ENCODE results near the gene NSA2. TPM values are rescaled to one million over a fixed set of nuclear protein-coding genes. Genes with fewer than 3 reads are reported as not detected.

The NSA2 gene
- total and polyA plus RNA-seq, 9 of the 15 experiments (the other 6 are each of a cell fraction or from before 2014, with no cell fraction given) = 60.2 to 246 (median 183) TPM

DNA sequence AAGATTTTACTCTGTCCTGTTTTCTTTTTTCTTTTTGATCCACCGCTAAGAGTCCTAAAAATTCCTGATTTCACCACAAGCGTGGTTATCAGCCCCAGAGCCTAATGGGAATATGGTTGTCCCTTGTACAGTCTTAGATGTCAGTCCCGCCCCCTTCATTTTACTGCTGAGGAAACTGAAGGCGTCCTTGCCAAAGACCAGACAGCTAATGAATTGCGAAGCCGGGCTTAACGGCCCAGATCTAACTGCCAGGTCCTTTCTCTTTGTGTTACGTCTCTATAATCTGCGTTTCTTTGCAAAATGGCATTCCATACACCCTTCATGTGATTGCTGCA is 497 bp downstream of the NSA2 start:
- BruUV-seq (replicated peaks) = TSS peak; percentile 68
- ChIA-PET POLR2A (interaction anchor here (1.5 kb wide), 1 partner anchor 12 kb away, joined by 5 read pairs; no protein-coding TSS in a partner anchor), CTCF (ENCODE audit: low intra/inter-chr PET ratio) (interaction anchor here (1.9 kb wide), 1 partner anchor 152 kb away, joined by 6 read pairs; no protein-coding TSS in a partner anchor)
- Histone ChIP-seq H3K9me3 (replicated peaks; ENCODE audit: control insufficient read depth, insufficient read depth, low read depth, low read length) (no peaks in the 10 kb centered on the region), H3K4me3 (peak overlapping the region; percentile 87), H3K79me2 (ENCODE audit: control insufficient read depth, insufficient read depth, low read length) (peaks cover 55% of the 10 kb centered on the region), H3K9ac (ENCODE audit: insufficient read depth in 1 of 2, low read depth in 2 of 2, low read length in 2 of 2) (peak overlapping the region; percentile 85 to 98), H3K4me1 (replicated peaks in 1 of 2; ENCODE audit: control insufficient read depth in 2 of 2, insufficient read depth in 2 of 2, low read length in 2 of 2) (peaks cover 8 to 12% of the 10 kb centered on the region in 2 experiments; a peak in 4 of 5 replicates), H2AFZ (ENCODE audit: low read depth, low read length) (peak overlapping the region; percentile 98), H3K27me3 (ENCODE audit: control insufficient read depth in 2 of 2, insufficient read depth in 2 of 2, low read length in 2 of 2) (no peaks in the 10 kb centered on the region), H3K4me2 (ENCODE audit: insufficient read depth, low read length) (peak overlapping the region; percentile 93), H3K27ac (ENCODE audit: extremely low read depth, low read depth, low read length) (peak overlapping the region; percentile 83), H3K9me1 (ENCODE audit: control insufficient read depth, insufficient read depth, low read length) (no peaks in the 10 kb centered on the region), H4K20me1 (replicated peaks; ENCODE audit: control insufficient read depth, insufficient read depth, low read length) (peaks cover 6% of the 10 kb centered on the region; the same call in 1 of the 2 replicates), H3K36me3 (ENCODE audit: control insufficient read depth, insufficient read depth, low read length) (peaks cover 64% of the 10 kb centered on the region)
- intact Hi-C loops (cut with micrococcal nuclease) = loop anchor here (5.0 kb wide), 1 partner anchor 150 kb away; no protein-coding TSS in a partner anchor
- WGBS (ENCODE audit: insufficient coverage, low coverage, missing lambda C conversion rate) = 0% methylated on average over 8 of the region's 9 CpGs
- peak; percentile 70 for ATAC-seq
- TF ChIP-seq CXXC5 (CRISPR knock-in tag; IDR thresholded peaks at IDR 0.05) = no peak
- TF ChIP-seq, protein P1, sequence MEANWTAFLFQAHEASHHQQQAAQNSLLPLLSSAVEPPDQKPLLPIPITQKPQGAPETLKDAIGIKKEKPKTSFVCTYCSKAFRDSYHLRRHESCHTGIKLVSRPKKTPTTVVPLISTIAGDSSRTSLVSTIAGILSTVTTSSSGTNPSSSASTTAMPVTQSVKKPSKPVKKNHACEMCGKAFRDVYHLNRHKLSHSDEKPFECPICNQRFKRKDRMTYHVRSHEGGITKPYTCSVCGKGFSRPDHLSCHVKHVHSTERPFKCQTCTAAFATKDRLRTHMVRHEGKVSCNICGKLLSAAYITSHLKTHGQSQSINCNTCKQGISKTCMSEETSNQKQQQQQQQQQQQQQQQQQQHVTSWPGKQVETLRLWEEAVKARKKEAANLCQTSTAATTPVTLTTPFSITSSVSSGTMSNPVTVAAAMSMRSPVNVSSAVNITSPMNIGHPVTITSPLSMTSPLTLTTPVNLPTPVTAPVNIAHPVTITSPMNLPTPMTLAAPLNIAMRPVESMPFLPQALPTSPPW (CRISPR knock-in tag; IDR thresholded peaks at IDR 0.05) = peak; percentile 7; the same call in 1 of the 2 replicates
- TF ChIP-seq SIN3A (IDR thresholded peaks at IDR 0.05; ENCODE audit: borderline replicate concordance in 2 of 2, control insufficient read depth in 1 of 2, low read depth in 2 of 2, low read length in 2 of 2) = peak in 1 of 2 experiments; percentile 64; a peak in 1 of 4 replicates
- no peak for TF ChIP-seq POLR3G (IDR thresholded peaks at IDR 0.05; ENCODE audit: extremely low read depth, insufficient read length, insufficient replicate concordance)
- no peak for TF ChIP-seq FOXM1 (IDR thresholded peaks at IDR 0.05; ENCODE audit: low read depth)
- 0 out of 2 replicates have a peak, but pooled peaks have one; percentile 33 for TF ChIP-seq FOXM1 (CRISPR knock-in tag; IDR thresholded peaks at IDR 0.05; ENCODE audit: low read depth)
- TF ChIP-seq, protein P2, sequence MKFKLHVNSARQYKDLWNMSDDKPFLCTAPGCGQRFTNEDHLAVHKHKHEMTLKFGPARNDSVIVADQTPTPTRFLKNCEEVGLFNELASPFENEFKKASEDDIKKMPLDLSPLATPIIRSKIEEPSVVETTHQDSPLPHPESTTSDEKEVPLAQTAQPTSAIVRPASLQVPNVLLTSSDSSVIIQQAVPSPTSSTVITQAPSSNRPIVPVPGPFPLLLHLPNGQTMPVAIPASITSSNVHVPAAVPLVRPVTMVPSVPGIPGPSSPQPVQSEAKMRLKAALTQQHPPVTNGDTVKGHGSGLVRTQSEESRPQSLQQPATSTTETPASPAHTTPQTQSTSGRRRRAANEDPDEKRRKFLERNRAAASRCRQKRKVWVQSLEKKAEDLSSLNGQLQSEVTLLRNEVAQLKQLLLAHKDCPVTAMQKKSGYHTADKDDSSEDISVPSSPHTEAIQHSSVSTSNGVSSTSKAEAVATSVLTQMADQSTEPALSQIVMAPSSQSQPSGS (CRISPR knock-in tag; IDR thresholded peaks at IDR 0.05) = no peak
- no peak for TF ChIP-seq ELK3 (CRISPR knock-in tag; IDR thresholded peaks at IDR 0.05)
- FAIRE-seq = no peak
- in situ Hi-C loops (cut with MboI) = no loop called here
- DNase-seq (ENCODE audit: extremely low read depth in 1 of 4, low spot score in 3 of 4) = peak in 3 of 4 experiments; percentile 31 to 48 (median 36)

All from K562 (cell line).